ENCODE data around the gene ARHGEF28.

GRCh38 chr5:73954381-73954780, 328.4 kb downstream of the ARHGEF28 start:
- no peak for TF ChIP-seq TAF1 (IDR thresholded peaks at IDR 0.05; ENCODE audit: borderline replicate concordance, low read depth, low read length)
- TF ChIP-seq POLR2A (IDR thresholded peaks at IDR 0.05; ENCODE audit: low read depth, low read length): no peak
